H1 (cell line): ENCODE results near the gene TMEM106C. TPM values are rescaled to one million over a fixed set of nuclear protein-coding genes. Genes with fewer than 3 reads are reported as not detected.

Experiments used
- CBX5 ChIP-seq: fragments of 300-800, 300-1000 bp; sonication (generic); IDR thresholded peaks from 2 replicates; pipeline ENCODE4 v1.7.1; 2016; ENCODE audit warnings: antibody characterized with exemption, low read length, low read depth
- CBX8 ChIP-seq: fragments of 300-800, 300-1000 bp; sonication (generic); IDR thresholded peaks from 2 replicates; pipeline ENCODE4 v1.7.1; 2016; ENCODE audit warnings: low read depth, low read length, borderline replicate concordance
- HDAC6 ChIP-seq: IDR thresholded peaks from one replicate; pipeline ENCODE4 v1.7.1; 2012; ENCODE audit warnings: low read depth, mild to moderate bottlenecking, inconsistent platforms, low read length, moderate library complexity
- NANOG ChIP-seq: IDR thresholded peaks from 2 replicates; pipeline ENCODE4 v1.6.1; 2011; ENCODE audit warnings: low read length, low read depth, mild to moderate bottlenecking, inconsistent platforms; ENCODE audit not compliant: insufficient read depth, poor library complexity, severe bottlenecking
- NRF1 ChIP-seq: IDR thresholded peaks from 2 replicates; pipeline ENCODE4 v1.6.1; 2011; ENCODE audit warnings: mild to moderate bottlenecking, low read depth, low read length, improper control_type of control experiment
- SIX5 ChIP-seq: IDR thresholded peaks from 2 replicates; pipeline ENCODE4 v1.6.1; 2011; ENCODE audit warnings: mild to moderate bottlenecking, low read depth, low read length
- ZNF274 ChIP-seq: IDR thresholded peaks from 2 replicates; pipeline ENCODE4 v1.7.0; 2012; ENCODE audit warnings: low read length, borderline replicate concordance; ENCODE audit errors: extremely low read depth
- polyA plus RNA-seq, 7 experiments: library from polyadenylated mRNA; depleted of rRNA in 3 of 7; stranded (reverse) in 5 of 7; unstranded in 2 of 7; fragments of >200 nt in 5 of 7; fragments of 200-250 nt in 2 of 7; gene quantifications; 1 replicate in 5 of 7; 2 replicates in 1 of 7; 4 replicates in 1 of 7; pipeline versions ENCODE4 v1.2.1 to v1.2.3, GENCODE V29; 2011 to 2013; ENCODE audit warnings: missing spikeins in 2 of 7, mixed read lengths in 2 of 7
- total RNA-seq: library from RNA; stranded (reverse); fragmentation: NEBNext Ultra II Directional; extraction: Animal tissue kit (Norgen Biotek cat#: 25700); gene quantifications from 2 replicates; pipeline ENCODE4 v1.2.1, GENCODE V29; 2021
- TF ChIP-seq, protein P1 (sequence below): fragments of 300-600 bp; sonication (generic); IDR thresholded peaks from 2 replicates; pipeline ENCODE4 v1.7.1; 2012; ENCODE audit warnings: low read length, moderate library complexity, mild to moderate bottlenecking, inconsistent platforms; ENCODE audit not compliant: insufficient replicate concordance
- TF ChIP-seq, protein P2 (sequence below): IDR thresholded peaks from 2 replicates; pipeline ENCODE4 v1.6.1; 2011; ENCODE audit warnings: low read length, improper control_type of control experiment
- TF ChIP-seq, protein P3 (sequence below): IDR thresholded peaks from 2 replicates; pipeline ENCODE4 v1.6.1; 2011; ENCODE audit warnings: low read depth, mild to moderate bottlenecking, low read length; ENCODE audit not compliant: insufficient read depth

The TMEM106C gene
- total and polyA plus RNA-seq, 2 of the 8 experiments (the other 6 are each of a cell fraction or from before 2014, with no cell fraction given) = 36.6 to 45.3 TPM

DNA sequence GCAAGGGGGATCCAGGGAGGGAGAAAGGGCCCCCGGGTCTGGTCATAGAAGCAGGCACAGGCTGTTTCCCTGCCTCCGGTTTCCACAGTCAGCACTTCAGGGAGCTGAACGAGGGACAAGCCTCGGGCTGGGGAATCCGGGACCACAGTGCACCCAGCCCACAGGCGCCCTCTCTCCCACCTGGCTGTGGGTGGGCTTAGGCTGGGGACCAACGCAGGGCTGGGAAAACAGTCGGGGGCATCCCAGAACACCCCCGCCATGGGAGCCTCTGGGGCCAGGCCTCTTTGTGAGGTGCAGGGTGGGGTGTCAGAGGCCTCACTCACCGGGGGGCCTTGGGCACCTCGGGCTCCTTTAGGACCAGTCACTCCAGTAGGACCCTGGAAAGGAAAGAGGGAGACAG, 16.3 kb downstream of the TMEM106C start (continued):
- TF ChIP-seq, protein P1, sequence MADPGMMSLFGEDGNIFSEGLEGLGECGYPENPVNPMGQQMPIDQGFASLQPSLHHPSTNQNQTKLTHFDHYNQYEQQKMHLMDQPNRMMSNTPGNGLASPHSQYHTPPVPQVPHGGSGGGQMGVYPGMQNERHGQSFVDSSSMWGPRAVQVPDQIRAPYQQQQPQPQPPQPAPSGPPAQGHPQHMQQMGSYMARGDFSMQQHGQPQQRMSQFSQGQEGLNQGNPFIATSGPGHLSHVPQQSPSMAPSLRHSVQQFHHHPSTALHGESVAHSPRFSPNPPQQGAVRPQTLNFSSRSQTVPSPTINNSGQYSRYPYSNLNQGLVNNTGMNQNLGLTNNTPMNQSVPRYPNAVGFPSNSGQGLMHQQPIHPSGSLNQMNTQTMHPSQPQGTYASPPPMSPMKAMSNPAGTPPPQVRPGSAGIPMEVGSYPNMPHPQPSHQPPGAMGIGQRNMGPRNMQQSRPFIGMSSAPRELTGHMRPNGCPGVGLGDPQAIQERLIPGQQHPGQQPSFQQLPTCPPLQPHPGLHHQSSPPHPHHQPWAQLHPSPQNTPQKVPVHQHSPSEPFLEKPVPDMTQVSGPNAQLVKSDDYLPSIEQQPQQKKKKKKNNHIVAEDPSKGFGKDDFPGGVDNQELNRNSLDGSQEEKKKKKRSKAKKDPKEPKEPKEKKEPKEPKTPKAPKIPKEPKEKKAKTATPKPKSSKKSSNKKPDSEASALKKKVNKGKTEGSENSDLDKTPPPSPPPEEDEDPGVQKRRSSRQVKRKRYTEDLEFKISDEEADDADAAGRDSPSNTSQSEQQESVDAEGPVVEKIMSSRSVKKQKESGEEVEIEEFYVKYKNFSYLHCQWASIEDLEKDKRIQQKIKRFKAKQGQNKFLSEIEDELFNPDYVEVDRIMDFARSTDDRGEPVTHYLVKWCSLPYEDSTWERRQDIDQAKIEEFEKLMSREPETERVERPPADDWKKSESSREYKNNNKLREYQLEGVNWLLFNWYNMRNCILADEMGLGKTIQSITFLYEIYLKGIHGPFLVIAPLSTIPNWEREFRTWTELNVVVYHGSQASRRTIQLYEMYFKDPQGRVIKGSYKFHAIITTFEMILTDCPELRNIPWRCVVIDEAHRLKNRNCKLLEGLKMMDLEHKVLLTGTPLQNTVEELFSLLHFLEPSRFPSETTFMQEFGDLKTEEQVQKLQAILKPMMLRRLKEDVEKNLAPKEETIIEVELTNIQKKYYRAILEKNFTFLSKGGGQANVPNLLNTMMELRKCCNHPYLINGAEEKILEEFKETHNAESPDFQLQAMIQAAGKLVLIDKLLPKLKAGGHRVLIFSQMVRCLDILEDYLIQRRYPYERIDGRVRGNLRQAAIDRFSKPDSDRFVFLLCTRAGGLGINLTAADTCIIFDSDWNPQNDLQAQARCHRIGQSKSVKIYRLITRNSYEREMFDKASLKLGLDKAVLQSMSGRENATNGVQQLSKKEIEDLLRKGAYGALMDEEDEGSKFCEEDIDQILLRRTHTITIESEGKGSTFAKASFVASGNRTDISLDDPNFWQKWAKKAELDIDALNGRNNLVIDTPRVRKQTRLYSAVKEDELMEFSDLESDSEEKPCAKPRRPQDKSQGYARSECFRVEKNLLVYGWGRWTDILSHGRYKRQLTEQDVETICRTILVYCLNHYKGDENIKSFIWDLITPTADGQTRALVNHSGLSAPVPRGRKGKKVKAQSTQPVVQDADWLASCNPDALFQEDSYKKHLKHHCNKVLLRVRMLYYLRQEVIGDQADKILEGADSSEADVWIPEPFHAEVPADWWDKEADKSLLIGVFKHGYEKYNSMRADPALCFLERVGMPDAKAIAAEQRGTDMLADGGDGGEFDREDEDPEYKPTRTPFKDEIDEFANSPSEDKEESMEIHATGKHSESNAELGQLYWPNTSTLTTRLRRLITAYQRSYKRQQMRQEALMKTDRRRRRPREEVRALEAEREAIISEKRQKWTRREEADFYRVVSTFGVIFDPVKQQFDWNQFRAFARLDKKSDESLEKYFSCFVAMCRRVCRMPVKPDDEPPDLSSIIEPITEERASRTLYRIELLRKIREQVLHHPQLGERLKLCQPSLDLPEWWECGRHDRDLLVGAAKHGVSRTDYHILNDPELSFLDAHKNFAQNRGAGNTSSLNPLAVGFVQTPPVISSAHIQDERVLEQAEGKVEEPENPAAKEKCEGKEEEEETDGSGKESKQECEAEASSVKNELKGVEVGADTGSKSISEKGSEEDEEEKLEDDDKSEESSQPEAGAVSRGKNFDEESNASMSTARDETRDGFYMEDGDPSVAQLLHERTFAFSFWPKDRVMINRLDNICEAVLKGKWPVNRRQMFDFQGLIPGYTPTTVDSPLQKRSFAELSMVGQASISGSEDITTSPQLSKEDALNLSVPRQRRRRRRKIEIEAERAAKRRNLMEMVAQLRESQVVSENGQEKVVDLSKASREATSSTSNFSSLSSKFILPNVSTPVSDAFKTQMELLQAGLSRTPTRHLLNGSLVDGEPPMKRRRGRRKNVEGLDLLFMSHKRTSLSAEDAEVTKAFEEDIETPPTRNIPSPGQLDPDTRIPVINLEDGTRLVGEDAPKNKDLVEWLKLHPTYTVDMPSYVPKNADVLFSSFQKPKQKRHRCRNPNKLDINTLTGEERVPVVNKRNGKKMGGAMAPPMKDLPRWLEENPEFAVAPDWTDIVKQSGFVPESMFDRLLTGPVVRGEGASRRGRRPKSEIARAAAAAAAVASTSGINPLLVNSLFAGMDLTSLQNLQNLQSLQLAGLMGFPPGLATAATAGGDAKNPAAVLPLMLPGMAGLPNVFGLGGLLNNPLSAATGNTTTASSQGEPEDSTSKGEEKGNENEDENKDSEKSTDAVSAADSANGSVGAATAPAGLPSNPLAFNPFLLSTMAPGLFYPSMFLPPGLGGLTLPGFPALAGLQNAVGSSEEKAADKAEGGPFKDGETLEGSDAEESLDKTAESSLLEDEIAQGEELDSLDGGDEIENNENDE = no peak
- TF ChIP-seq NRF1 (no peak), NANOG (no peak), CBX5 (no peak), ZNF274 (no peak), HDAC6 (no peak), CBX8 (no peak), SIX5 (no peak)
- TF ChIP-seq, protein P2, sequence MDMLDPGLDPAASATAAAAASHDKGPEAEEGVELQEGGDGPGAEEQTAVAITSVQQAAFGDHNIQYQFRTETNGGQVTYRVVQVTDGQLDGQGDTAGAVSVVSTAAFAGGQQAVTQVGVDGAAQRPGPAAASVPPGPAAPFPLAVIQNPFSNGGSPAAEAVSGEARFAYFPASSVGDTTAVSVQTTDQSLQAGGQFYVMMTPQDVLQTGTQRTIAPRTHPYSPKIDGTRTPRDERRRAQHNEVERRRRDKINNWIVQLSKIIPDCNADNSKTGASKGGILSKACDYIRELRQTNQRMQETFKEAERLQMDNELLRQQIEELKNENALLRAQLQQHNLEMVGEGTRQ = no peak
- TF ChIP-seq, protein P3, sequence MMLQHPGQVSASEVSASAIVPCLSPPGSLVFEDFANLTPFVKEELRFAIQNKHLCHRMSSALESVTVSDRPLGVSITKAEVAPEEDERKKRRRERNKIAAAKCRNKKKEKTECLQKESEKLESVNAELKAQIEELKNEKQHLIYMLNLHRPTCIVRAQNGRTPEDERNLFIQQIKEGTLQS = no peak
